Left lung (tissue), 10 donors: ENCODE results near the gene FNTB. TPM values are rescaled to one million over a fixed set of nuclear protein-coding genes. Genes with fewer than 3 reads are reported as not detected.

Source experiments
- ATAC-seq: fragments of 200-7000 bp; cut with Tn5 transposase; one replicate; pipeline ENCODE4 v1.9.1; 2020; ENCODE audit warnings: moderate library complexity
- DNase-seq, 4 donors: peaks; one replicate each; pipeline ENCODE4 v3.0.0-alpha.2; 2013 to 2020
- H3K27ac ChIP-seq, 2 donors: fragments of 200-600 bp; sonication (generic) in 1 of 2; one replicate each; pipeline versions ENCODE4 v1.5.0 to v1.8.0; 2020 to 2021
- H3K27me3 ChIP-seq, 2 donors: fragments of 200-600 bp; sonication (generic) in 1 of 2; one replicate each; pipeline versions ENCODE4 v1.5.0 to v1.8.0; 2020 to 2021
- H3K36me3 ChIP-seq, 2 donors: fragments of 200-600 bp; sonication (generic) in 1 of 2; one replicate each; pipeline versions ENCODE4 v1.5.0 to v1.8.0; 2020 to 2021
- H3K4me1 ChIP-seq, 2 donors: fragments of 200-600 bp; one replicate each; pipeline ENCODE4 v1.8.0; 2021
- H3K4me3 ChIP-seq, 2 donors: fragments of 200-600 bp; sonication (generic) in 1 of 2; one replicate each; pipeline versions ENCODE4 v1.5.0 to v1.8.0; 2020 to 2021; ENCODE audit warnings: mild to moderate bottlenecking in 1 of 2
- H3K9me3 ChIP-seq, 2 donors: fragments of 200-600 bp; sonication (generic) in 1 of 2; one replicate each; pipeline versions ENCODE4 v1.5.0 to v1.8.0; 2020 to 2021
- CTCF ChIP-seq, 2 donors: fragments of 200-600 bp; sonication (generic) in 1 of 2; IDR thresholded peaks; one replicate each; pipeline versions ENCODE4 v1.5.0 to v1.8.0; 2021; ENCODE audit warnings: antibody characterized with exemption in 2 of 2
- intact Hi-C, 2 donors: fragments of 100-400 bp; cut with DNase I; formaldehyde crosslinking; loops; one replicate each; pipeline versions ENCODE4 v1.11.2 to v1.14.2; 2022
- polyA plus RNA-seq, 6 donors: library from polyadenylated mRNA; unstranded; fragments of 120-200 nt; gene quantifications; one replicate each; pipeline ENCODE4 v1.2.1, GENCODE V29; 2013; ENCODE audit not compliant: insufficient read length in 6 of 6
- total RNA-seq, 2 donors: library from RNA; stranded (reverse); fragmentation: NEBNext Ultra II Directional; extraction: Animal tissue kit (Norgen Biotek cat#: 25700); gene quantifications; one replicate each; pipeline ENCODE4 v1.2.1, GENCODE V29; 2021
- donor health status: DM: no; HTN: yes; CAD: no.
- donor health status: DM: no; HTN: no; CAD: no.

The FNTB gene
- total and polyA plus RNA-seq, 8 donors, result 16.6 to 32.7 (median 29.4) TPM

DNA sequence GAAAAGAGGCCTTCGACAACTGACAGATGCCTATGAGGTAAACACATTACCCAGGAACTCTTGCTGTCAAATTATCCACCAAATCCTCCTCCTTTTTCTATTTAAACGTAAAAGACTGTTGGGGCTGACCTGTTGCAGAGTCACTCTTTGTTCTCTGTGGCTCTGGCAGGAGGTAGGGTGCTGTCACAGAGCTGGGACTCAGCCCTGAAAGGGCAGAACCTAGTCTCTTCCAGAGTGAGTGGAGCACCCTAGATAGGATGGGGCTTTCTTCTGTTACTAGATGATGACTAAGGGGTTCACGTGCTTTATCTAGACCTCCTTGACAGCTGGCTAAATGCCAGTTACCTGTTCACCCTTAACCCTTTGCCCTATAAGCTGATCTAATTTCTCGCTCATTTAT lies 25.7 kb downstream of the FNTB start:
- no peaks in the 10 kb centered on the region for H3K27me3 ChIP-seq
- H3K4me3 ChIP-seq, result no peak overlapping the region
- H3K4me1 ChIP-seq, result no peaks in the 10 kb centered on the region
- TF ChIP-seq CTCF (IDR thresholded peaks at IDR 0.05), result no peak
- ATAC-seq, result no peak
- H3K9me3 ChIP-seq, result no peaks in the 10 kb centered on the region
- peaks cover 0 to 59% of the 10 kb centered on the region in 2 donors for H3K36me3 ChIP-seq
- DNase-seq, result no peak
- intact Hi-C loops, result no loop called here
- no peak overlapping the region for H3K27ac ChIP-seq

DNA sequence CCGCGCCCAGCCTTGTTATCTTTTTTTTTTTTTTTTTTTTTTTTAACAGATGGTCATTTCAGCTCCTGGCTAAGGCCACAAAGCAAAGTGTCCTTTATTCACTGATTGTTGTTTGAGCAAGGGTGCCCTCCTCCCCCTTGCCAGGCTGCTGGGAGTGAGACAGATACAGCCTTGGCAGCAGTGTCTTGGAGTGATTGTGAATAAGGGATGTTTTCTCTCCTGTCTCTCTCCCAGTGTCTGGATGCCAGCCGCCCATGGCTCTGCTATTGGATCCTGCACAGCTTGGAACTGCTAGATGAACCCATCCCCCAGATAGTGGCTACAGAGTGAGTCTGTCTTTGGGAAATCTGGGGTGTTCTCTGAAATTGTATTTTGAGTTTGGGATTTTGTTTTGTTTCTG lies 28.7 kb downstream of the FNTB start:
- no peak for ATAC-seq
- H3K36me3 ChIP-seq, result peaks cover 0 to 60% of the 10 kb centered on the region in 2 donors

DNA sequence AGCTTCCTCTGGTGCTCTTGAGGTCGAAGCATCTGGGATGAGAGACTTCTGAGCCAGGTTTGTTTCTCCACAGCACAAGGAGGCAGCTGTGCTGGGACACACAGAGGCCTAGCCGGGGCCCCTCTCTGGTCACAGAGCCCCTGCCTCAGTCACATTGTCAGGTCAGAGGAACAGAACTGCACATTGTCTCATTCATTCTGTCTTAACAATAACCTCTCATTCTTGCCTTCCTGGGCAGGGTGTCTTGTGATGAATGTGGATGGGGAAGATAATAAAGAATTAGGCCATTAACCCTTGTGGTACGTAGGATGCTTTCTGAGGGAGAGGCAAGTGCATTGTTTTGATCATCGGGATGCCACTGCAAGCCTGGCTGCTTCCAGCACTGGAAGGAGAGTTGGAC lies 29.8 kb downstream of the FNTB start:
- no peak overlapping the region for H3K27ac ChIP-seq
- DNase-seq, result no peak
- no peak overlapping the region for H3K4me3 ChIP-seq
- peaks cover 0 to 60% of the 10 kb centered on the region in 2 donors for H3K36me3 ChIP-seq
- no peak for ATAC-seq
- no peaks in the 10 kb centered on the region for H3K27me3 ChIP-seq
- H3K4me1 ChIP-seq, result peaks cover 0 to 7% of the 10 kb centered on the region in 2 donors
- no peak for TF ChIP-seq CTCF (IDR thresholded peaks at IDR 0.05)
- H3K9me3 ChIP-seq, result no peaks in the 10 kb centered on the region
- intact Hi-C loops, result no loop called here

More for the DNA sequence above, 28.7 kb downstream of the FNTB start:
- Histone ChIP-seq H3K4me1 (peaks cover 0 to 7% of the 10 kb centered on the region in 2 donors), H3K9me3 (no peaks in the 10 kb centered on the region), H3K4me3 (no peak overlapping the region), H3K27me3 (no peaks in the 10 kb centered on the region), H3K27ac (no peak overlapping the region)
- DNase-seq, result no peak
- no peak for TF ChIP-seq CTCF (IDR thresholded peaks at IDR 0.05)
- intact Hi-C loops, result no loop called here

DNA sequence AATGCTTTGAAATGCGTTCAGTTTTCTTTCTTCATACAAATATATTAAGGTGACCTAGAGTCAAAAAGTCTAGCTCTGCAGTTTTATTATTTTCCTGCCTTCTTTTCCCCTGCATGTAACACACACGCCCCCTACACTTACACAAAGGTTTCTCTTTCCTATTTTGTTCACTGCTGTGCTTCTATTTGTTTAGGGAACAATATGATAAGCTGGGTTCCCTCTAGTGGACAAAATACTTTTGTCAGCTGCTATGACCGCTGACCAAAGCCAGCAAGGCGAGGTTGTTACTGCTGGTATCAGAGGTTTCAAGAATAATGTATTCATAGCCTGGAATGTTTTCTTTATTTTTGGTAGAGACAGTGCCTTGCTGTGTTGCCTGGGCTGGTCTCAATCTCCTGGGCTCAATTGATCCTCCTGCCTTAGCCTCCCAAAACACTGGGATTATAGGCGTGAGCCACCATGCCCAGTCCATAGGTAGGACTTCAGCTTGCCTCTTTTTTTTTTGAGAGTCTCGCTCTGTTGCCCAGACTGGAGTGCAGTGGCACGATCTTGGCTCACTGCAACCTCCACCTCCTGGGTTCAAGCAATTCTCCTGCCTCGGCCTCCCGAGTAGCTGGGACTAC lies 33.4 kb downstream of the FNTB start:
- ATAC-seq, result peak; percentile 96
- Histone ChIP-seq H3K27ac (no peak overlapping the region), H3K36me3 (peaks cover 0 to 28% of the 10 kb centered on the region in 2 donors), H3K27me3 (no peaks in the 10 kb centered on the region), H3K4me3 (no peak overlapping the region), H3K9me3 (no peaks in the 10 kb centered on the region), H3K4me1 (peaks cover 0 to 7% of the 10 kb centered on the region in 2 donors)
- intact Hi-C loops, result no loop called here
- TF ChIP-seq CTCF (IDR thresholded peaks at IDR 0.05), result peak; percentile 63 to 75
- peak in 2 of 4 donors; percentile 36 to 71 for DNase-seq

GRCh38 chr14:65024957-65025356 lies 38.3 kb downstream of the FNTB start:
- no peaks in the 10 kb centered on the region for H3K9me3 ChIP-seq
- no peak overlapping the region for H3K27ac ChIP-seq
- DNase-seq (no peak), ATAC-seq (no peak)
- H3K36me3 ChIP-seq, result peaks cover 0 to 28% of the 10 kb centered on the region in 2 donors
- peaks cover 0 to 2% of the 10 kb centered on the region in 2 donors for H3K4me1 ChIP-seq
- intact Hi-C loops, result no loop called here
- H3K4me3 ChIP-seq, result no peak overlapping the region
- TF ChIP-seq CTCF (IDR thresholded peaks at IDR 0.05), result no peak
- H3K27me3 ChIP-seq, result no peaks in the 10 kb centered on the region
